GM21717 (cell line): ENCODE measurements around the gene RFX8.

Experiments
- ATAC-seq: cut with Tn5 transposase; IDR thresholded peaks from one replicate; pipeline ENCODE4 v1.9.1; 2021; ENCODE audit warnings: mild to moderate bottlenecking, moderate library complexity; ENCODE audit not compliant: unreplicated experiment

The RFX8 gene

GRCh38 chr2:101412092-101412694 is 62.7 kb downstream of the RFX8 start:
- ATAC-seq = no peak

- no peak for ATAC-seq
Observed at GRCh38 chr2:101410746-101411145, 64.2 kb downstream of the RFX8 start.

GRCh38 chr2:101410114-101410513 is 64.8 kb downstream of the RFX8 start:
- no peak for ATAC-seq

DNA sequence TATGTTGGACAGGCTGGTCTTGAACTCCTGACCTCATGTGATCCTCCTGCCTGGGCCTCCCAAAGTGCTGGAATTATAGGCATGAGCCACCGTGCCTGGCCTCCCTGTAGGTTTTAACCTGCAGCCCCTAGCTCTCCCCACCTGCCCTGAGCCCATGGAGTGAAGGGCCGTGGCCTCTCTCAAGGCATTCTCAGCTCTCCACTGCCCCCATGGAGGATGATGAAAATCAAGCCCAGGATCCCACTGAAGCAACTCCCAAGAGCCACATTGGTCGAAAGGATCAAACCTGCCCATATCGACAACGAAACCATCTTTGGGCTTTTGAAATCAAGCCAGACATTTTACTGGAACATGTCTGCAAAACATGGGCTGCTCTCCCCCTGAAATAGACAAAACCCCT is 65.2 kb downstream of the RFX8 start:
- ATAC-seq = no peak

GRCh38 chr2:101408925-101409324 is 66.0 kb downstream of the RFX8 start:
- no peak for ATAC-seq

DNA sequence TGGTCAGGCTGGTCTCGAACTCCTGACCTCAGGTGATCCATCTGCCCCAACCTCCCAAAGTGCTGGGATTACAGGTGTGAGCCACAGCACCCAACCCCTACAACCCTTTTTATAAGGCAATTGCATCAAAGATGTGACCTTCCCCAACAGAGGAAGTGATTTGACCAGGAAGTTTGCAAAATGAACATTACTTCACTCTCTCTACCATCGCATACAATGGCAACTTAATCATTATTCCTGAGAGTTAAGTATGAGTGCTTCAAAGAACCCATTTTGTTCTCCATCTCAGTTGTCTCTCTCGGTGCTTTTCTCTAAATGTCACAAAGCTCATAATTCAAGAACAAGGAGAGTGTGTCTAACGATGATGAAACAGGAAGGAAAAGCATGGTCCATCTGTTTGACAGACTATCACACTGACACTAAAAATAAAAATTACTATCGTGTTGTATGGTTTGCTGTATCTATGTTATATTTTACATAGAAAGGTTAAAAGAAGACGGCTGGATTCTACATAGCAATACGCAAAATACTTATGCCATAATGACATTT is 69.5 kb downstream of the RFX8 start:
- no peak for ATAC-seq

- no peak for ATAC-seq
Observed at GRCh38 chr2:101403745-101404144, 71.2 kb downstream of the RFX8 start.

DNA sequence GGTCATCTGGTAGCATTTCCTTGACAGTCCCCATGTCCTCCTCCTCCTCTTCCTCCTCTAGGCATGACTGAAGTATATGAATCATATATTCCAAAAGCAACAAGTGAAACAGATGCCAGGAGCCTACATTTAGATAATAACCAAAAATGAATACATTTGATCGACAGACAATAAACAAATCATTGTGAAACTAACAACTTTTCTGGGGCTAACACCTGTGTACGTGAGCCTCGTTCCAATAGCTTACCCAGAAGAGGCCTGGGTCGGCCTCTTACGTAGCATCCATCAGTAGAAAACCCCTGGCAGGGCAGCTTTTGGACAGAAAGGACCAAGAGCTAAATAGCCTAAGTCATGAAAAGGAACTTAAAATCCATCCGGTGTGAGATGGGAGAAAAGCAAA is 72.3 kb downstream of the RFX8 start:
- no peak for ATAC-seq

- ATAC-seq = no peak
Observed at GRCh38 chr2:101401906-101402305, 73.0 kb downstream of the RFX8 start.

GRCh38 chr2:101401326-101401665 is 73.6 kb downstream of the RFX8 start:
- no peak for ATAC-seq

GRCh38 chr2:101400506-101401325 is 74.2 kb downstream of the RFX8 start:
- ATAC-seq = no peak

DNA sequence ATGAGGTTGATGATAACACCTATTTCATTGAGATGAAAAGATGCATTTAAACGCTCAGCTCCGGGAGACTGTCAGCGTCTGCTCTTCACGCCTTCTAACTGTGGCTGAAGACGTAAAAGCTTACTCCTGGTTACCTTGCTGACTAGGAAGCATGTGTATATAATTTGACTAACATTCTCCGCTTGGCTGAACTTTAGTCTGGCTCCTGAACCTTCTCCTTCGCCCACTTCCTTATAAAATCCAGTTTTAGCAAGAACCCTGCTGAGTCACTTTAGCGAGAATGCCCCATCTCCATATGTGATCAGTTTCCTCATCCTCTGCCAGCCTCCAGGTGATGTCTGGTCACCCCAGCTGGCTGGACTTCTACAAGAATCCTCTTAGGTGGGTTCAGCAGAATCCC is 74.9 kb downstream of the RFX8 start:
- no peak for ATAC-seq

GRCh38 chr2:101399021-101399799 is 75.7 kb downstream of the RFX8 start:
- ATAC-seq = no peak

DNA sequence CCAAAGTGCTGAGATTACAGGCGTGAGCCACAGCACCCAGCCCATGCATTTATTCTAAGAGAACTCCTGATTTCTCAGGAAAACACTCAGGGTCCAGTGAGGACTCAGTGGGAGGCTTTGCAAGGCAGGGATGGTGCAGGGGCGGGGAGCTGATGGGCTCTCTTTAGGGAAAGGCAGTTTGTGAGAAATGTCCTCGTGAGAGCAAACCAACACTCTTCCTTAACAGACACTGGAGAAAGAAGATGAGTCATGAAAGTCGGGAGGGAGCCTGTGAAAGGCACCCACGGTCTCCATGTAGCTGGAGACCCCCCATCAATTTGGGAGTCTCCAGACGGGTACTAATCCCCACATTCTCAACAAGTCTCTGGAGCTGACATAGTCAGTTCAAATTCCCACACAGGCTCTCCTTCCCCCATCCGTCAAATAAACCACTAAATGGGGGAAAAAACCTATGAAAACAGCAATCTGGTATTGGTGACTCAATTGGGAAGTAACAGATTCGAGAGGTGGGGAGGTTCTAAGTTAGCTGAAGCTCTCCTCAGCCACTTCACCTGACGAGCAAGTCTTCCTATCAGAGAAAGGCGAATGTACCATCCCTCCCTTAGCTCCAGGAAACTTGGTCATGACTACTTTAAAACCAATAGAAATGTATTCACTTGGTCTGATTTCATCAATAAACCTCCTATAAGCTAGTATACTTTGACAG is 76.6 kb downstream of the RFX8 start:
- no peak for ATAC-seq

GRCh38 chr2:101396316-101396717 is 78.6 kb downstream of the RFX8 start:
- ATAC-seq = no peak

DNA sequence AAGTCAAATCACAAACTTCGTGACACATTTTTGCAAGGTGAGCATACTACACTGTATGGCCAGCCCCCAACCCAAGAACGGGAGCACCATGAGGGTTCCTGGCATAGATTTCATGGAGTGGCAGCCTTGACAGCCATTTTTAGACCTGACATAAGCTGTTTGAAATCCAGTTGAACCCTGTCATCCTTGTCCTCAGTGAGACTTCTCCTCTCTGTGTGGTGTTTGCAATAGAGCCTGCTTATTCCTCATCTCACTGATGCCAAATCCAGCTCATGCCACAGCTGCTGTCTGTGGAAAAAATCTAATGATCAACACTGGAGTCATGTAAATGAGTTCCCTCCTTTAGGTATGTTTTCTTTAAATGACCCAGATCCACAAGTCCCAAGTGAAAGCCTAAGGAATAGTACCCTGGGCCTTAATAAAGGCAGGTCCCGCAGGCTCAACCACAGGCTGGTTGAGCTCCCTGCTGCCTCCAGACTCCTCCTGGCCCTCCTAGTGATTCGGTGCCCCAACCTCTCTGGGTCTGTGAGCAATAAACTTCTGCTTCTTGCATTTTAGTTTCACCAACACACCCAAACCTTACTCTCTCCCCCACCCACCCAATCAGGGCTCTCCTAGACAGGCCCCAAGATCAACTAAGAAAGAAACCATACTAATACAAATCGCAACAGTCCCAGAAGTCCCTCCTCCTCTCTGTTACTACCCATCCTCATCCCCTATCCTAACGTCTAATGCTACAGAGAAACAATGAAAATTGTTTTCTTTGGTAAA is 79.2 kb downstream of the RFX8 start:
- no peak for ATAC-seq

DNA sequence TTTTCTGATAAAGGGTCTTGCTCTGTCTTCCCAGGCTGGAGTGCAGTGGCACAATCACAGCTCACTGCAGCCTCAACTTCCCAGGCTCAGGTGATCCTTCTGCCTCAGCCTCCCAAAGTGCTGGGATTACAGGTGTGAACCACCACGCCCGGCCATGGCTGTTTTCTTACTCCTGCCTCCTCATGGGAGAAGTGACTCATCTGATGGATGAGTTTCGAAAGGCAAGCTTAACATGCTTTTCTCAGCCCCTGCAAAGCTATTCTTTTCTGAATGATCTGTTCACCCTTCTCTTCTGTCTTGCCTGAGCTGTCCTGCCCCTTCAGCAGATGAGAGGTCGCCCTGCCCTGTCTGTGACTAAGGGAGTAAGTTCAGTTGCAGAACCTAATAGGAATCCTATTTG is 86.7 kb downstream of the RFX8 start:
- ATAC-seq = no peak

GRCh38 chr2:101387151-101387834 is 87.6 kb downstream of the RFX8 start, which contains the start of gene CREG2:
TSS of gene CREG2 (minus strand) at chr2:101387503. CDS start at chr2:101387457, 46 bp downstream.
- ATAC-seq = no peak

DNA sequence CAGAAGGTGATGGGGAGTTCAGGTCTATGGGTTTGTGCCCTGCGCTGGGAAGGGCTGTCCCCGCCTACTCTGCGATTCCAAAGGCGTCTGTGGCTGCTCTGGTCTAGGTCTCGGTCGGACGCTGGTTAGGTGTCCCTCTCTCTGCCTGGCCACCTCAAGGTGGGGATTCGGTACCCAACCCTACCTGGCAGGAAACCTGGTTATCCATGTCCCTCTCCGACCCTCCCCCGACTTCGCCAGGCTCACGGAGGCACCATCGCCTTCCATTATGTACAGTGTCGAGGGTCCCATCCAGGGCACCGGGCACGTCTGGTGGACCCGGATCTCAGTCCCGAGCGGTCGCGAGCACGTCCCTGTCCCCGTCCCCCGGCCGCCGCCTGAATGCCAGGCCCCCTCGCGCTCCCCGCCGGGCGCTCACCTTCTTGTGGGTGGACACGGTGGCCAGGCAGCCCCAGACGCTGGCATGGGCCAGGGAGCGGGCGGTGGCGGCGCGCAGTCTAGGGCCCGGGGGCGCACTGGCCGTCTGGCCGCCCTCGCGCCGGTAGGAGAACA is 88.2 kb downstream of the RFX8 start:
- no peak for ATAC-seq
